ENCODE results near the gene KLHL22.

DNA sequence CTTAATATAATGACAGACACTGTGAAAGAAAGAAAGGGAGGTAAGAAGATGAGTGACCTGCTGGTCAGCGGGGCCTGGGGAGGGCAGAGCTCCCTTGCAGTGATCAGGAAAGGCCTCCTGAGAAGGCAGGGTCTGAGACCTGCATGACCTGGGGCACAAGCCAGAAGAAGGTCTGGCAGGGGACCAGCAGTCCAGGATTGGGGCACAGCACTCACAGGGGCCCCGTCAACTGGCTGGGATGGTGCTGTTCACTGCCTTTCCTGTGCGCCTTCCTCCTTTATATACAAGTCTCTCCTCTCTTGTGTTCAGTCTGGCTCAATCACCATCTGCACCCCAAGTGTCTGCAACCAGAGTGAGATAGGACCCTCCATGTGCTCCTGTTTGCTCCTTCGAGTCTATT, 35.7 kb downstream of the KLHL22 start:
- TF ChIP-seq, protein P1, sequence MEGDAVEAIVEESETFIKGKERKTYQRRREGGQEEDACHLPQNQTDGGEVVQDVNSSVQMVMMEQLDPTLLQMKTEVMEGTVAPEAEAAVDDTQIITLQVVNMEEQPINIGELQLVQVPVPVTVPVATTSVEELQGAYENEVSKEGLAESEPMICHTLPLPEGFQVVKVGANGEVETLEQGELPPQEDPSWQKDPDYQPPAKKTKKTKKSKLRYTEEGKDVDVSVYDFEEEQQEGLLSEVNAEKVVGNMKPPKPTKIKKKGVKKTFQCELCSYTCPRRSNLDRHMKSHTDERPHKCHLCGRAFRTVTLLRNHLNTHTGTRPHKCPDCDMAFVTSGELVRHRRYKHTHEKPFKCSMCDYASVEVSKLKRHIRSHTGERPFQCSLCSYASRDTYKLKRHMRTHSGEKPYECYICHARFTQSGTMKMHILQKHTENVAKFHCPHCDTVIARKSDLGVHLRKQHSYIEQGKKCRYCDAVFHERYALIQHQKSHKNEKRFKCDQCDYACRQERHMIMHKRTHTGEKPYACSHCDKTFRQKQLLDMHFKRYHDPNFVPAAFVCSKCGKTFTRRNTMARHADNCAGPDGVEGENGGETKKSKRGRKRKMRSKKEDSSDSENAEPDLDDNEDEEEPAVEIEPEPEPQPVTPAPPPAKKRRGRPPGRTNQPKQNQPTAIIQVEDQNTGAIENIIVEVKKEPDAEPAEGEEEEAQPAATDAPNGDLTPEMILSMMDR (IDR thresholded peaks at IDR 0.05): no peak
- no peak for TF ChIP-seq POLR2A (IDR thresholded peaks at IDR 0.05)

All from uterus (tissue), 2 donors.